Thyroid gland (tissue), 4 donors: ENCODE data around the gene CCR5AS.
"Not testable (repeated sequence)": the region's sequence is repeated elsewhere in the genome, so short reads cannot be mapped to it uniquely, and the experiment has no call there.

ENCODE experiments used
- POLR2A ChIP-seq, 2 donors: fragments of 450-650 bp; IDR thresholded peaks; one replicate each; pipeline ENCODE4 v1.6.1; 2017; ENCODE audit warnings: antibody characterized with exemption in 2 of 2, mild to moderate bottlenecking in 2 of 2, moderate library complexity in 1 of 2
- TF ChIP-seq, protein P1 (sequence below), 6 experiments: fragments of 200-600 bp in 3 of 6; fragments of 450-650 bp in 3 of 6; sonication (generic) in 3 of 6; IDR thresholded peaks; one replicate each; pipeline ENCODE4 v1.5.1; 2016 to 2019; ENCODE audit warnings: antibody characterized with exemption in 6 of 6, mild to moderate bottlenecking in 2 of 6, inconsistent platforms in 1 of 6, moderate library complexity in 1 of 6

DNA sequence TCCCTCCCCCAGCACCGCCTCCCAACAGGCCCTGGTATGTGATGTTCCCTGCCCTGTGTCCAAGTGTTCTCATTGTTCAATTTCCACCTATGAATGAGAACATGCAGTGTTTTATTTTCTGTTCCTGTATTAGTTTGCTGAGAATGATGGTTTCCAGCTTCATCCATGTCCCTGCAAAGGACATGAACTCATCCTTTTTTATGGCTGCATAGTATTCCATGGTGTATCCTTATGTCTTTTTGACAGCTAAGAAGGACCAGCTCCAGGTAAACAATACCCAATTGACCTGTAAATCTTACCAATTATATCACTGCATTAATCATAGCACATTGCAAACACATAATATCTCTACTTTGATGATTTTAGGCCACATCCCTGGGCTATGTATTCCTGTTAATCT, 24.0 kb upstream of the CCR5AS start:
- TF ChIP-seq, protein P1, sequence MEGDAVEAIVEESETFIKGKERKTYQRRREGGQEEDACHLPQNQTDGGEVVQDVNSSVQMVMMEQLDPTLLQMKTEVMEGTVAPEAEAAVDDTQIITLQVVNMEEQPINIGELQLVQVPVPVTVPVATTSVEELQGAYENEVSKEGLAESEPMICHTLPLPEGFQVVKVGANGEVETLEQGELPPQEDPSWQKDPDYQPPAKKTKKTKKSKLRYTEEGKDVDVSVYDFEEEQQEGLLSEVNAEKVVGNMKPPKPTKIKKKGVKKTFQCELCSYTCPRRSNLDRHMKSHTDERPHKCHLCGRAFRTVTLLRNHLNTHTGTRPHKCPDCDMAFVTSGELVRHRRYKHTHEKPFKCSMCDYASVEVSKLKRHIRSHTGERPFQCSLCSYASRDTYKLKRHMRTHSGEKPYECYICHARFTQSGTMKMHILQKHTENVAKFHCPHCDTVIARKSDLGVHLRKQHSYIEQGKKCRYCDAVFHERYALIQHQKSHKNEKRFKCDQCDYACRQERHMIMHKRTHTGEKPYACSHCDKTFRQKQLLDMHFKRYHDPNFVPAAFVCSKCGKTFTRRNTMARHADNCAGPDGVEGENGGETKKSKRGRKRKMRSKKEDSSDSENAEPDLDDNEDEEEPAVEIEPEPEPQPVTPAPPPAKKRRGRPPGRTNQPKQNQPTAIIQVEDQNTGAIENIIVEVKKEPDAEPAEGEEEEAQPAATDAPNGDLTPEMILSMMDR (IDR thresholded peaks at IDR 0.05) = not testable (repeated sequence)
- TF ChIP-seq POLR2A (IDR thresholded peaks at IDR 0.05) = not testable (repeated sequence)
